Central memory CD8-positive, alpha-beta T cell (primary cell): ENCODE measurements around the gene MTIF2.
"Not testable (repeated sequence)": the region's sequence is repeated elsewhere in the genome, so short reads cannot be mapped to it uniquely, and the experiment has no call there.

Experiments
- ATAC-seq: fragments of 150-1000 bp; cut with Tn5 transposase; replicated peaks from 2 replicates; pipeline ENCODE4 v1.10.0; 2022; ENCODE audit warnings: mild to moderate bottlenecking, moderate FRiP score, moderate number of reproducible peaks; ENCODE audit not compliant: poor library complexity, severe bottlenecking; ENCODE audit errors: extremely low read depth
- DNase-seq, 2 donors: peaks; one replicate each; pipeline ENCODE4 v3.0.0; 2021; ENCODE audit warnings: low spot score in 2 of 2
- H3K27ac Mint-ChIP-seq: one replicate; pipeline ENCODE4 v1.8.0; 2022; ENCODE audit warnings: low read depth, mild to moderate bottlenecking, moderate library complexity, mixed read lengths
- H3K27me3 Mint-ChIP-seq: one replicate; pipeline ENCODE4 v1.8.0; 2022; ENCODE audit warnings: mixed read lengths
- H3K36me3 Mint-ChIP-seq: one replicate; pipeline ENCODE4 v1.8.0; 2022; ENCODE audit warnings: mild to moderate bottlenecking, moderate library complexity, mixed read lengths; ENCODE audit not compliant: insufficient read depth
- H3K4me1 Mint-ChIP-seq: one replicate; pipeline ENCODE4 v1.8.0; 2022; ENCODE audit warnings: mixed read lengths
- H3K4me3 Mint-ChIP-seq: one replicate; pipeline ENCODE4 v1.8.0; 2022; ENCODE audit warnings: mild to moderate bottlenecking, moderate library complexity, mixed read lengths
- H3K9me3 Mint-ChIP-seq: one replicate; pipeline ENCODE4 v1.8.0; 2022; ENCODE audit warnings: mixed read lengths

The MTIF2 gene, protein sequence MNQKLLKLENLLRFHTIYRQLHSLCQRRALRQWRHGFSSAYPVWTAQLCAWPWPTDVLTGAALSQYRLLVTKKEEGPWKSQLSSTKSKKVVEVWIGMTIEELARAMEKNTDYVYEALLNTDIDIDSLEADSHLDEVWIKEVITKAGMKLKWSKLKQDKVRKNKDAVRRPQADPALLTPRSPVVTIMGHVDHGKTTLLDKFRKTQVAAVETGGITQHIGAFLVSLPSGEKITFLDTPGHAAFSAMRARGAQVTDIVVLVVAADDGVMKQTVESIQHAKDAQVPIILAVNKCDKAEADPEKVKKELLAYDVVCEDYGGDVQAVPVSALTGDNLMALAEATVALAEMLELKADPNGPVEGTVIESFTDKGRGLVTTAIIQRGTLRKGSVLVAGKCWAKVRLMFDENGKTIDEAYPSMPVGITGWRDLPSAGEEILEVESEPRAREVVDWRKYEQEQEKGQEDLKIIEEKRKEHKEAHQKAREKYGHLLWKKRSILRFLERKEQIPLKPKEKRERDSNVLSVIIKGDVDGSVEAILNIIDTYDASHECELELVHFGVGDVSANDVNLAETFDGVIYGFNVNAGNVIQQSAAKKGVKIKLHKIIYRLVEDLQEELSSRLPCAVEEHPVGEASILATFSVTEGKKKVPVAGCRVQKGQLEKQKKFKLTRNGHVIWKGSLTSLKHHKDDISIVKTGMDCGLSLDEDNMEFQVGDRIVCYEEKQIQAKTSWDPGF

DNA sequence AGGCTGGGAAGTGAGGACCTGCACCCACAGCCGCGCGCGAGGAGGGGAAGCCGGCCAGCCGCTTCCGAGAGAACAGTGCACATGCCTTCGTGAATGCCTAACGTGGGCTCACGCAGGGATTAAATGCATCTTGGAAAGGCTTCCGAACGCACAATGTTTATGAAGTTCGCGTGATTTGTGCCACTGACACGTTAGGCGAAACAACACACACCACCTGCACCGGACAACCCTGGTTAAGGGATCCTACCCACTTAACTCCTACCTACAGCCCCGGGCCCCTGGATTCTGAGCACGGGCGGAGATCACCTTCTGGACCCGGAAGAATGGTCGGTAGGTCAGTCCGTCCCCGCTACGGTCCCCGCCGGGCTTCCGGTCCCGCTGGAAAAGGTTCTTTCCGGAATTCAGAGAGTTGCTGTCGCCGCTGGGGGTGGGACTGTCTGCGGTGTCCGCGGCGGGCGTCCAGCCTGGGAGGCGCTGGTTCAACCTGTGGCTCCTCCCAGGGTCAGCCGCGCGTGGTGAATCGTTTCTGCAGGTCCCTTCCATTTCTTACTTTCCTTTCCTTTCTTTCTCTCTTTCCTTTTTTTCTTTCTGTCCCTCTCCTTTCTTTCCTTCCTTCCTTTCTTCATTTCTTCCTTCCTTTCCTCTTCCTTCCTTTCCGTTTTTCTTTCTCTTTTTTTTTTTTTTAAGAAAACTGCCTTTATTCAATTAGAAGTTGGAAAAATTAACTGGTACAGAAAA, at the start of gene MTIF2:
Gene MTIF2, minus strand, starts transcription at position 325 of the 738 bp plus-strand sequence. CDS start 5,373 bp downstream, outside the sequence.
- peak within 1 kb of the TSS; percentile 93 for H3K4me3 Mint-ChIP-seq
- DNase-seq (peak; percentile 79), ATAC-seq (peak; percentile 89)
- H3K36me3 Mint-ChIP-seq, result peaks cover 27% of the 10 kb centered on the region
- peaks cover 17% of the 10 kb centered on the region for H3K4me1 Mint-ChIP-seq
- no peaks in the 10 kb centered on the region for H3K9me3 Mint-ChIP-seq
- peaks cover 13% of the 10 kb centered on the region for H3K27me3 Mint-ChIP-seq
- H3K27ac Mint-ChIP-seq, result peak within 1 kb of the TSS; percentile 100

DNA sequence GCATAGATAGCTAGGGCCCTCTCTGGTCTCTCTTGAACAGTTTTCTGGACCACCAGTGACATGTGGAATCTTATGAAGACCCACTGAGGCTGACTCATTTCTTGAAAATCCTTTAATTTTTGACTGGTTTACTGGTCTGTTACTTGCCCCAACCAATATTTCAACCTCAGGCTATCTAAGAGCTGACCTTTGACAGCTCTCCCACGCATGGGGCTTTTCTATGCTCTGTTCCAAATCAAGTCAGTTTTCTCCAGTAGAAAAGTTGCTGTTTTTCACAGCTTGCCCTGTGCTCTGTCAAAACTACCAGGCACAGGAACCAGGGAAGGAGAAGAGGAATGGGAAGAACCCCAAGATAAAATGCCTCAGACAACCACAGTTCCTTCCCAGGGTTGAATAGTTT, 46.0 kb upstream of the MTIF2 start:
- H3K4me3 Mint-ChIP-seq, result no peak overlapping the region
- H3K9me3 Mint-ChIP-seq, result no peaks in the 10 kb centered on the region
- no peak for DNase-seq
- H3K27me3 Mint-ChIP-seq, result no peaks in the 10 kb centered on the region
- no peak overlapping the region for H3K27ac Mint-ChIP-seq
- no peaks in the 10 kb centered on the region for H3K4me1 Mint-ChIP-seq
- H3K36me3 Mint-ChIP-seq, result no peaks in the 10 kb centered on the region
- ATAC-seq, result no peak

DNA sequence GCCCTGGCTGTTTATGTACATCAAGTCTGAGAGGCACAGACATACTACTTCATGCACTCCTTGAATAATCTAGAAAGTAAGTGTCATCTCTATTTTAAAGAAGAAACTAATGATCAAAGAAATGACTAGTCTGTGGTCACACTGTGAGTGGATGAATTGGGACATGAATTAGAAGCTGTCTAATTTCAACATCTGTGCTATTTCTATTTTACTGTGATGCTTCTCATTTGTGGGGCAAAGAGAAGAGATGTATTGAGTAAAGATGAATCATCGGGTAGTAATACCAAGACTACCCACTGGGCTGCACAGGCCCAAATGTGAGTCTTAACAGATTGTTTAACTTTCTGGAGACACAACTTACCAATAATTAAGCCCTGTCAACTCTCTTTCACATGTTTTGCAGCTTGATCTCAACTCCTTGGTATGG, 42.4 kb upstream of the MTIF2 start:
- H3K27ac Mint-ChIP-seq, result no peak overlapping the region
- DNase-seq (no peak), ATAC-seq (peak; percentile 52)
- no peak overlapping the region for H3K4me3 Mint-ChIP-seq
- no peaks in the 10 kb centered on the region for H3K4me1 Mint-ChIP-seq
- no peaks in the 10 kb centered on the region for H3K27me3 Mint-ChIP-seq
- no peaks in the 10 kb centered on the region for H3K9me3 Mint-ChIP-seq
- peaks cover 3% of the 10 kb centered on the region for H3K36me3 Mint-ChIP-seq

DNA sequence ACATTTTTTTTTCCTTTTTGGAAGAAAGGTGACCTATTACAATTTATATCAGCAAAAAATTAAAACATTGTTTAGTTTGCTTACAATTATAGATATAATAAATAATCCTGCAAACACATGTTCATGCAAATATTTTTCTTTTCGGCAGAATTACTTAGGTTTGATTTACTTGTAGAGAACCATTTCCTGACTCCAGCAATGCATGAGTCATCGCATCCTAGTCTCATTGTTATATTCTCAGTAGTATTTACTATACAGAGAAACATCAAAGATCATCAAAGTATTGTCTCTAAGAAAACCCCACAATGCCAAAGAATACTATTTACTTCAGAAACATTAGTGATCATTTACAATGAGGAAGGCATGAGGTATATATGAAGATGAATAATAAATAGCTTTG, 40.4 kb upstream of the MTIF2 start:
- Mint-ChIP-seq H3K27me3 (no peaks in the 10 kb centered on the region), H3K36me3 (peaks cover 3% of the 10 kb centered on the region), H3K4me3 (no peak overlapping the region), H3K27ac (no peak overlapping the region), H3K4me1 (no peaks in the 10 kb centered on the region), H3K9me3 (no peaks in the 10 kb centered on the region)
- DNase-seq (no peak), ATAC-seq (no peak)

DNA sequence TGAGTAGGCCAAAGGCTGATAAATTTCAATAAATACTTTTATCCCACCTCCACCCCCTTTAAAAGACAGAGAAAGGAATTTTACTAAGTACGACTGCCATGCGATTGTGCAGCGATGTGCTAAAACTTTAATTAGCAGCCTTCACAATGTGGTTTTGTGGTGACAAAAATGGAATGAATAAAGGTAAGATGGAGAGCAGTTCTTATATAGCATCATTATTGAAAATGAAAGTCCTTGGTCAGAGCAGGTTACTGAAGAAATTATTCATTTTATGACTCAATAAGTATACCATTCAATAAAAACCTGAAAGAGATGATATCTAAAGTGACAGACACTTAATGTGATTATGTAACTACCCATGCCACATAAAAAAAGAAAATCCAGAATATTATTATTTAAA, 33.2 kb upstream of the MTIF2 start:
- Mint-ChIP-seq H3K4me1 (peaks cover 5% of the 10 kb centered on the region), H3K9me3 (no peaks in the 10 kb centered on the region), H3K36me3 (peaks cover 2% of the 10 kb centered on the region), H3K27me3 (no peaks in the 10 kb centered on the region), H3K4me3 (no peak overlapping the region), H3K27ac (peak overlapping the region; percentile 13)
- ATAC-seq (peak; percentile 60), DNase-seq (no peak)

DNA sequence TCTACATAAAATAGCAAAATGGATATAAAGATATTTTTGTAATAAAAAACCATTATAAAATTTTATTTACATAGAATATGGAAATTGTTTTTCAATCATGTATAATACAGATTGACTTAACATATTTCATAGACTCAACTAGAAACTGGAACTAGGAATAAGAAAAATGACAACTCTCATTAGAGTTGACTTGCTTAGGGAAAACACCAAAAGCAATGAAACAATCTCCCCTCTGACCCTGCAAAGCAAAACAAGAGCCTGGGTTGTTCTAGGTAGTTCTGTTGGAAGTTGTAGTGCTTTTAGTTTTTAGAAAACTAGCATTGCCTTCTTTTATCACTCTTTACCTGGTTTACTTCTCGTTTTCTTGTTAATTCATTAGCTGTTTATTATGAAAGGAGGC, 32.2 kb upstream of the MTIF2 start:
- H3K4me3 Mint-ChIP-seq, result no peak overlapping the region
- no peaks in the 10 kb centered on the region for H3K27me3 Mint-ChIP-seq
- H3K4me1 Mint-ChIP-seq, result peaks cover 5% of the 10 kb centered on the region
- peaks cover 2% of the 10 kb centered on the region for H3K36me3 Mint-ChIP-seq
- DNase-seq (no peak), ATAC-seq (no peak)
- H3K27ac Mint-ChIP-seq, result peak overlapping the region; percentile 13
- H3K9me3 Mint-ChIP-seq, result no peaks in the 10 kb centered on the region

DNA sequence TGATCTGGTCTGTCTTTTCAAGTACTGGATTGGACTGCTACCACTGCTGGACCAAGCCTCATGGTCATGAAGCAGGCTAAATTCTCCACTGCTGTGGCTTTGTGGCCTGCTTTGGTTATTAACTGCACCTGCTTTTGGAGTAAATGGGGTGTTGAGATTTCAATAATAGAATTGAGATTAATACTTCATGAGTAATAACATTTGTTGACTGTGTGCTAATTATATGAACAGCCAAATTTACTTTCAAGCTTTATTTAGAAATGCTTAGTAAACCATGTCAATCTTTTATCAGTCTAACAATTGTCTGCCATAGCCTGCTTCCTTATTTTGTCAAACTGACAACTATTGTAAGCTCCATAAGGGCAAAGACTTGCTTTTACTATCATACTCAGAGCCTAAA, 27.4 kb upstream of the MTIF2 start:
- H3K27ac Mint-ChIP-seq, result no peak overlapping the region
- ATAC-seq (no peak), DNase-seq (no peak)
- no peaks in the 10 kb centered on the region for H3K9me3 Mint-ChIP-seq
- H3K27me3 Mint-ChIP-seq, result no peaks in the 10 kb centered on the region
- no peak overlapping the region for H3K4me3 Mint-ChIP-seq
- H3K4me1 Mint-ChIP-seq, result no peaks in the 10 kb centered on the region
- no peaks in the 10 kb centered on the region for H3K36me3 Mint-ChIP-seq

DNA sequence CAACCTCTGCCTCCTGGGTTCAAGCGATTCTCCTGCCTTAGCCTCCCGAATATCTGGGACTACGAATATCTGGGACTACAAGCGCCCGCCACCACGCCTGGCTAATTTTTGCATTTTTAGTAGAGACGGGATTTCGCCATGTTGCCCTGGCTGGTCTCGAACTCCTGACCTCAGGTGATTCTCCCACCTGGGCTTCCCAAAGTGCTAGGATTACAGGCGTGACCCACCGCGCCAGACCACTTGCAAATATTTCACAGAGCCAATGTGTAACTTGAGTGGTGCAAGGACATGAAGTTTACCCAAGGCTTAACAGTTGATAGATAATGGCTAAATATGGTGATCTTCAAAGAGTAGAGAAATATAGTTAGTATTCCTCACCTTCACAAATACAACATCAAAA, 14.1 kb upstream of the MTIF2 start:
- H3K4me3 Mint-ChIP-seq, result peak overlapping the region; percentile 89
- ATAC-seq (no peak), DNase-seq (no peak)
- H3K9me3 Mint-ChIP-seq, result no peaks in the 10 kb centered on the region
- H3K4me1 Mint-ChIP-seq, result peaks cover 9% of the 10 kb centered on the region
- peaks cover 9% of the 10 kb centered on the region for H3K36me3 Mint-ChIP-seq
- H3K27me3 Mint-ChIP-seq, result no peaks in the 10 kb centered on the region
- H3K27ac Mint-ChIP-seq, result peak overlapping the region; percentile 95

DNA sequence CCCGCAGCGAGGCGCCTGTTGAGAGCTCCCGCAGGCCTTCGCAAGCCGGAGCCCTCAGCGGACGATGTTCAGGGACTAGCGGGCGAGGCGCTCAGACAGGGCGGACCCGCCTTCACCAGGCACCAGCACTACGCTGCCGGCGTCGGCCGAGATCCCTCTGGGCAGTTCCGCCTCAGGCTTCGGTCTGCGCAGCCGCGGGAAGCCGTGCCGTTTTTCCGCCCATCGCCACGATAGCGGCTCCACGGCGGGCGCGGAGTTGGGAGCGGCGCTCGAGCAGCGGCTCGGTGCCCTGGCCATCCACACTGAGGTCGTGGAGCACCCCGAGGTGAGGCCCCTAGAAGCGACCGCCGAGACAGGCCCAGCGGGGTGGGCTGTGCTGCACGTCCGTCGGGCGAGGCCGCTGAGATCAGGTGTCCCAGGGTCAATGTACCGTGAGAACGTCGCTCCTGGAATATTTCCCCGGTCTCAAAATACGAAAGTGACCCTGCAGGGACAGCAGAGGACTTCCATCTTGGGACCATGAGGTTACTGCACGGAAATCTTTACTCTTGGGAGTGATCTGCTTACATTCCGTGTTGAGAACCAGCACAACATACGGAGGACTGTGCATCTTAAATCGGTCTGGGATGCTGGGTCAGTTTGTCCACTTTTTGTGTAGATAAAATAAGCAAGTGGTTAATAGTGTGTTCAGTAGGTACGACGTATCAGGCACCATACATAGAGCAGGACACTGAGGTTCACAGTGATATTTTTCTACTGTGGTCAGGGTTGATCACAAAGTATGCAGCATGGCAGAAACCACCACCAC, 13.3 kb upstream of the MTIF2 start:
- Mint-ChIP-seq H3K4me3 (peak overlapping the region; percentile 89), H3K36me3 (peaks cover 9% of the 10 kb centered on the region), H3K27me3 (no peaks in the 10 kb centered on the region), H3K9me3 (no peaks in the 10 kb centered on the region), H3K4me1 (peaks cover 9% of the 10 kb centered on the region), H3K27ac (peak overlapping the region; percentile 95)
- DNase-seq (peak; percentile 71 to 80), ATAC-seq (peak; percentile 98)

DNA sequence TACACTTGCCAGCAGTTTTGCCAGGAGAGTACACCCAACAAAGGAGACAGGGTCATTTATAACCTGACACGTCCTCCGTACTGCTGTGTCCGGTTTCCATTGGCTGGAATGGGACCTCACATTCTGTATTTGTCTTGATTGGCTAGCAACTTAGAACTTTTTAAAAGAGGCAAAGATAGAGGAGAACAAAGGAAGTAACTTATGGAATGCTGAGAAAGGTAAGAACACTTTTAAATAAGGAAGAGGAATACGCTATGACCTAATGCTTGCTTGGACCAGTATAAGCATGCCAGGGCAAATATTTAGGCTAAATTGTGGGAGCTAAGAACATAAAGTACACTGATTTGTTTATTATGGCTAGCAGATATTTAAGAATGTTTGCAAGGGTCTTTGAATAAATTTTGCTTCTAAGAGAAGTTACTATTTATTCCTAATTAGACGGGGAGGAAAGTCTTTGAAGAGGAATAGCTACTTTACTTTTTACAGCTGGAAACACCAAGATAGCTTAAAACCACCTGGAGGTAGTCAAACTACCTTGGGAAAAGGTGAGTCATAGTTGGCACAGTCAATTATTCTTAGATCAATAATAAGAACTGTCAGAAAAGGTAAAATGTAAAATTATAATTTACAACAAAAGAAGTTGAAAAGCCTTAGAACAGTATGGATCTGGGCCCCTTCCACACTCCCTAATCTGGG, 12.0 kb upstream of the MTIF2 start:
- not testable (repeated sequence) for H3K27me3 Mint-ChIP-seq, H3K36me3 Mint-ChIP-seq, DNase-seq, H3K9me3 Mint-ChIP-seq, H3K4me1 Mint-ChIP-seq, ATAC-seq
- Mint-ChIP-seq H3K4me3 (peak overlapping the region; percentile 89), H3K27ac (peak overlapping the region; percentile 95)

DNA sequence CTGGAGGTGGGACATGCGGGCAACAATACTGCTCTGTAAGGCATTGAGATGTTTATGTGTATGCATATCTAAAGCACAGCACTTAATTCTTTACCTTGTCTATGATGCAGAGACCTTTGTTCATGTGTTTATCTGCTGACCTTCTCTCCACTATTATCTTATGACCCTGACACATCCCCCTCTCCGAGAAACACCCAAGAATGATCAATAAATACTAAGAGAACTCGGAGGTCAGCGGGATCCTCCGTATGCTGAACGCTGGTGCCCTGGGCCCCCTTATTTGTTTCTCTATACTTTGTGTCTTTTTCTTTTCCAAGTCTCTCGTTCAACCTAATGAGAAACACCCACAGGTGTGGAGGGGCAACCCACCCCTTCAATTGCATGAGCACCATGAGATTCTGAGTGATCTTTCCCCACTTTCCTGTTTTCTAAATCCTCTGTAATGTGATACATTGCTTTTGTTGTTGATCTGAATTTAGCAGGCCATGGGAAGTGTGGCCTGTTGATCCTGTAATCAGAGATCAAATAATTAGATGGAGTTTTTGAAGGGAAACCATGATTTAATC, 10.9 kb upstream of the MTIF2 start:
- not testable (repeated sequence) for H3K36me3 Mint-ChIP-seq, H3K4me3 Mint-ChIP-seq

More for the DNA sequence above, 10.9 kb upstream of the MTIF2 start:
- not testable (repeated sequence) for H3K4me1 Mint-ChIP-seq, H3K27me3 Mint-ChIP-seq, H3K9me3 Mint-ChIP-seq, ATAC-seq, DNase-seq, H3K27ac Mint-ChIP-seq
